ENCODE results near the gene CHD9.

DNA sequence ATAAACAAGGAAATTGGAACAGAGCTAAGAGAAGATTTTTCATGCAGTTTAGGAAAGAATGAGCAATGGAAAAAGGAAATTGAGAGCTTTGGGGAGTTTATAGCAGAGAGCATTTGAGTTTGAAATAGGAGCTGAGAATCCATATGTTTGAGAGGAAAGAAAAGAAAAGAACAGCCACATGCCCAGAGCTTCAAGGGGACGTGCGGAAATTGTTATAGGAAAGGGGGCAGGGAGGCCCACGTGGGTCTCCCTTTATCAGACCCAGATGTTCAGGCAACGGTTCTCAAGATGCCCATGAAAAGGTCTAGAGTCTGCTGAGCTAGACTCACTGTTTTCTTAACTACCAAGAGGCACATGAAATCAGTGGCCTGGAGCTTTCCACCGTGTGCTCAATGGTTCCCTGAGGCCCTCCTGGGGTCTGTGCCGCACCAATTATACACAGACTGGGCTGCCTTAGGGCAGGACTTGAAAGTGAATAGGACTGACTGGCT lies 31.2 kb downstream of the CHD9 start:
- no peak for TF ChIP-seq BHLHE40 (IDR thresholded peaks at IDR 0.05; ENCODE audit: borderline replicate concordance)
- no peak for TF ChIP-seq SP1 (IDR thresholded peaks at IDR 0.05)
- no peak for TF ChIP-seq FOXM1 (IDR thresholded peaks at IDR 0.05; ENCODE audit: borderline replicate concordance)
- TF ChIP-seq NFRKB (IDR thresholded peaks at IDR 0.05), result no peak
- no peak for TF ChIP-seq SUZ12 (IDR thresholded peaks at IDR 0.05)
